PC-3 (cell line): Measurements from ENCODE around the gene TMEM40.

Source experiments
- EZH2 ChIP-seq: fragments of 300-600 bp; sonication (generic); IDR thresholded peaks from one replicate; pipeline ENCODE4 v1.6.1; 2017; ENCODE audit warnings: antibody characterized with exemption, mild to moderate bottlenecking, low read length; ENCODE audit not compliant: unreplicated experiment
- EZH2phosphoT487 ChIP-seq: fragments of 300-600 bp; sonication (generic); IDR thresholded peaks from 2 replicates; pipeline ENCODE4 v1.6.1; 2018; ENCODE audit warnings: mild to moderate bottlenecking, antibody characterized with exemption, low read length, borderline replicate concordance
- TF ChIP-seq, protein P1 (sequence below): fragments of 300-600 bp; sonication (generic); conservative IDR thresholded peaks from 2 replicates; pipeline ENCODE4 v1.5.1; 2017; ENCODE audit warnings: antibody characterized with exemption, low read depth, mild to moderate bottlenecking, low read length

DNA sequence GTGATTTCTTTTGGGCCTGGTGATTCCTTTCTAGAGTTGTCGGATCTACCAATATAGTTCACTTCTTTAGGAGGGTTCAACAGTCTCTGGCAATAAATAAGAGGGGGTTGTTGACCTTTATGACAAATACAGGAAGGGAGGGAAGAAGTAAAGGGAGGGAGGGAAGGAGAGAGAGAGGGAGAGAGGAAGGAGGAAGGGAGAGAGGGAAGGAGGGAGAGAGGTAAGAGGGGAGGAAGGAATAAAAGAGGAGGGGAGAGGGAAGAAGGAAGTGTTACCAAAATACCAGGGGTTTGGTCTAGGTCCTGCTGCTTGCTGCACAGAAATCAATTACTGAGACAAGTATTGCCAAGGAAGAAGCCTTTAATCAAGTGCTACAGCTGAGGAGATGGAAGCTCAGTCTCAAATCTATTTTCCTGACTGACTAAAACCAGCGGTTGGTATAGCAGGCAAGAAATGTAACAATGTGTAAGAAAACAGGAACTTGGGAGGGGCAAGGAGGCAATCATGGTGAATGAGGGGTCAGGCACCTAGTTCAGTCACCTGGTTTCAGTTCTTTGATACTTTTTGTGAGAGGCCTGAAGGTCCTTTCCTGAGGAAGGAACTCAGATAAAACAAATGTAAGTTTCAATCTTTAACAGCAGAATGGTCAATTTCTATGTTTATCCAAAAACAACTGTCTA, 14.1 kb upstream of the TMEM40 start:
- TF ChIP-seq, protein P1, sequence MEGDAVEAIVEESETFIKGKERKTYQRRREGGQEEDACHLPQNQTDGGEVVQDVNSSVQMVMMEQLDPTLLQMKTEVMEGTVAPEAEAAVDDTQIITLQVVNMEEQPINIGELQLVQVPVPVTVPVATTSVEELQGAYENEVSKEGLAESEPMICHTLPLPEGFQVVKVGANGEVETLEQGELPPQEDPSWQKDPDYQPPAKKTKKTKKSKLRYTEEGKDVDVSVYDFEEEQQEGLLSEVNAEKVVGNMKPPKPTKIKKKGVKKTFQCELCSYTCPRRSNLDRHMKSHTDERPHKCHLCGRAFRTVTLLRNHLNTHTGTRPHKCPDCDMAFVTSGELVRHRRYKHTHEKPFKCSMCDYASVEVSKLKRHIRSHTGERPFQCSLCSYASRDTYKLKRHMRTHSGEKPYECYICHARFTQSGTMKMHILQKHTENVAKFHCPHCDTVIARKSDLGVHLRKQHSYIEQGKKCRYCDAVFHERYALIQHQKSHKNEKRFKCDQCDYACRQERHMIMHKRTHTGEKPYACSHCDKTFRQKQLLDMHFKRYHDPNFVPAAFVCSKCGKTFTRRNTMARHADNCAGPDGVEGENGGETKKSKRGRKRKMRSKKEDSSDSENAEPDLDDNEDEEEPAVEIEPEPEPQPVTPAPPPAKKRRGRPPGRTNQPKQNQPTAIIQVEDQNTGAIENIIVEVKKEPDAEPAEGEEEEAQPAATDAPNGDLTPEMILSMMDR: no peak
- TF ChIP-seq EZH2: no peak
- TF ChIP-seq EZH2phosphoT487: no peak
